AG04450 (cell line): ENCODE results near the gene AQR. TPM values are rescaled to one million over a fixed set of nuclear protein-coding genes. Genes with fewer than 3 reads are reported as not detected.
A peak's percentile ranks its signal among the peaks of the same experiment; 100 is the strongest.
"Not testable (repeated sequence)": the region's sequence is repeated elsewhere in the genome, so short reads cannot be mapped to it uniquely, and the experiment has no call there.

Experiments used
- CTCF ChIA-PET: fragments of 300-600, 350-600 bp; formaldehyde crosslinking; extraction: SDS; loops from one replicate; lab custom pipeline; 2022; ENCODE audit warnings: antibody characterized with exemption, inconsistent platforms; lab: Charles Lee
- POLR2A ChIA-PET: fragments of 350-600 bp; formaldehyde crosslinking; extraction: SDS; loops from one replicate; lab custom pipeline; 2021; ENCODE audit warnings: antibody characterized with exemption, inconsistent platforms; lab: Yijun Ruan, JAX
- DNase-seq: peaks from one replicate; pipeline ENCODE4 v3.0.0-alpha.2; 2011; ENCODE audit warnings: low read depth, low spot score
- H3K27ac ChIP-seq: one replicate; pipeline ENCODE4 v1.5.1; 2012; ENCODE audit warnings: low read depth, low read length, control low read depth
- H3K27me3 ChIP-seq: one replicate; pipeline ENCODE4 v1.6.0; 2012; ENCODE audit warnings: low read length; ENCODE audit not compliant: control insufficient read depth, insufficient read depth
- H3K4me3 ChIP-seq: 2 replicates; pipeline ENCODE4 v1.5.1; 2011; ENCODE audit warnings: mild to moderate bottlenecking, low read depth, low read length, control low read depth
- H3K9me3 ChIP-seq: 2 replicates; pipeline ENCODE4 v1.5.1; 2012; ENCODE audit warnings: low read length; ENCODE audit not compliant: control insufficient read depth, insufficient read depth
- polyA plus RNA-seq: library from polyadenylated mRNA; depleted of rRNA; stranded (reverse); fragments of >200 nt; gene quantifications from 2 replicates; pipeline ENCODE4 v1.2.3, GENCODE V29; 2011
- TF ChIP-seq, protein P1 (sequence below): IDR thresholded peaks from 2 replicates; pipeline ENCODE4 v1.5.1; 2011; ENCODE audit warnings: low read depth, low read length, control low read depth, inconsistent platforms

The AQR gene
- polyA plus RNA-seq, 1 experiment = 32.9 TPM

- Histone ChIP-seq H3K27ac (no peak overlapping the region), H3K27me3 (no peaks in the 10 kb centered on the region), H3K4me3 (no peak overlapping the region), H3K9me3 (no peaks in the 10 kb centered on the region)
- POLR2A ChIA-PET = interaction anchor here (0.7 kb wide), 1 partner anchor 34 kb away, joined by 6 read pairs; no protein-coding TSS in a partner anchor
- DNase-seq = no peak
- CTCF ChIA-PET = no interaction called here
- TF ChIP-seq, protein P1, sequence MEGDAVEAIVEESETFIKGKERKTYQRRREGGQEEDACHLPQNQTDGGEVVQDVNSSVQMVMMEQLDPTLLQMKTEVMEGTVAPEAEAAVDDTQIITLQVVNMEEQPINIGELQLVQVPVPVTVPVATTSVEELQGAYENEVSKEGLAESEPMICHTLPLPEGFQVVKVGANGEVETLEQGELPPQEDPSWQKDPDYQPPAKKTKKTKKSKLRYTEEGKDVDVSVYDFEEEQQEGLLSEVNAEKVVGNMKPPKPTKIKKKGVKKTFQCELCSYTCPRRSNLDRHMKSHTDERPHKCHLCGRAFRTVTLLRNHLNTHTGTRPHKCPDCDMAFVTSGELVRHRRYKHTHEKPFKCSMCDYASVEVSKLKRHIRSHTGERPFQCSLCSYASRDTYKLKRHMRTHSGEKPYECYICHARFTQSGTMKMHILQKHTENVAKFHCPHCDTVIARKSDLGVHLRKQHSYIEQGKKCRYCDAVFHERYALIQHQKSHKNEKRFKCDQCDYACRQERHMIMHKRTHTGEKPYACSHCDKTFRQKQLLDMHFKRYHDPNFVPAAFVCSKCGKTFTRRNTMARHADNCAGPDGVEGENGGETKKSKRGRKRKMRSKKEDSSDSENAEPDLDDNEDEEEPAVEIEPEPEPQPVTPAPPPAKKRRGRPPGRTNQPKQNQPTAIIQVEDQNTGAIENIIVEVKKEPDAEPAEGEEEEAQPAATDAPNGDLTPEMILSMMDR = no peak
Observed at GRCh38 chr15:34818526-34818925, 151.0 kb downstream of the AQR start.

DNA sequence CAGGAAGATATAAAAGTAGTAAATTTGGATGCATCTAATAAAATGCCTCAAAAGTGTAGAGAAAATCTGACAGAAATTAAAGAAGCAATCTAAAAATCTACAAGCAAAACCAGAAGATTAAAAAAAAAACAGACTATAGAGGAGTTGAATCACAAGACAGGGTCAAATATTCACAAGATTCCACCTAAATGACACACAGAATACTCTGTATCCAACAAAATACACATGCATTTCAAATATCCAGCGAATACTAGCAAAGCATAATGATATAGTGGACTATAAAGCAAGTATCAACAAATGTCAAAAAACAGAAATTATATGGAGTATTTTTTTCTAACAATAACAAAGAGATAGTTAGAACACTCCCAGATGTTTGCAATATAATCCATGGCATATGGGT lies 153.7 kb downstream of the AQR start:
- H3K9me3 ChIP-seq = no peaks in the 10 kb centered on the region
- no peaks in the 10 kb centered on the region for H3K27me3 ChIP-seq
- POLR2A ChIA-PET = no interaction called here
- no peak overlapping the region for H3K27ac ChIP-seq
- DNase-seq = no peak
- TF ChIP-seq, protein P1 = no peak
- CTCF ChIA-PET = no interaction called here
- H3K4me3 ChIP-seq = no peak overlapping the region

DNA sequence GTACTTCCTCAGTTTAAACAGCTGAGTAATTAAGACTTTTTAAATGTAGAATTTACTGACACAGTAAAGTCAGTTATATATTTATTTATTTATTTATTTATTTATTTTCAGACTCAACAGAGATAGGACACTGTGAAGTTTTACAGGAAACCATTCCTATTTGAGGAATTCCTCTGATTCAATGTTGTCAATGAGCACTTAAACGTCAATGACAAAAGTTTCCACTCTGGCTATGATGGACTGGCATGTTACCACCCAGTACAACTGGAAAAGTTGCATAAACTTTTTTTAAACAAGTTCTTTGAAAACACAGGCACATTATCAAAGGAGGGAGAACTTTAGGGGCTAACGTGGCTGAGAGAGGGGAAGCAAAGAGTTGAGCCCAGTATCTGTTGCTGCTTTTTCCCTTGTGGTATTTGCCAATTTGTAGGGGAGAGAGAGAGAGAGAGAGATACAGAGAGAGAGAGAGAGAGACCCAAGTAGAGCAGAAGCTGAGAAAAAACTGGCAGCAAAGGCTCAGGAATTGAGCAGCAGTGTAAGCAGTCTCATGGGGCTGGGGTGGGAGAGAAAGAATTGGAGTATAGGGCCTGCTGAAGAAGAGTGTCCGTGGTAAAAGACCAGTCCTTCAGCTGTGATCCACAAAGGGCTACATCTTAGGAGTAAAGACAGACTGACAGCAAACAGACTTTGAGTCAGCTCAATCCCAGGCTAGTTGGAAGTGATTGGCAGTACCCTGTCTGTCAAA lies 155.9 kb downstream of the AQR start:
- ChIA-PET CTCF (interaction anchor here (1.7 kb wide), 1 partner anchor 105 kb away, joined by 5 read pairs; no protein-coding TSS in a partner anchor), POLR2A (no interaction called here)
- H3K27ac ChIP-seq = peak overlapping the region; percentile 76
- H3K9me3 ChIP-seq = no peaks in the 10 kb centered on the region
- no peak for DNase-seq
- no peaks in the 10 kb centered on the region for H3K27me3 ChIP-seq
- TF ChIP-seq, protein P1 = no peak
- H3K4me3 ChIP-seq = no peak overlapping the region

GRCh38 chr15:34812868-34813365 lies 156.6 kb downstream of the AQR start:
- peak overlapping the region; percentile 76 for H3K27ac ChIP-seq
- CTCF ChIA-PET = interaction anchor here (1.7 kb wide), 1 partner anchor 104 kb away, joined by 5 read pairs; no protein-coding TSS in a partner anchor
- DNase-seq, POLR2A ChIA-PET, H3K9me3 ChIP-seq, H3K4me3 ChIP-seq, H3K27me3 ChIP-seq: not testable (repeated sequence)

GRCh38 chr15:34812369-34812768 lies 157.2 kb downstream of the AQR start:
- DNase-seq = peak; percentile 67
- TF ChIP-seq, protein P1 = no peak
- Histone ChIP-seq H3K9me3 (no peaks in the 10 kb centered on the region), H3K4me3 (no peak overlapping the region), H3K27me3 (no peaks in the 10 kb centered on the region), H3K27ac (peak overlapping the region; percentile 98)
- POLR2A ChIA-PET = no interaction called here
- CTCF ChIA-PET = interaction anchor here (1.7 kb wide), 1 partner anchor 104 kb away, joined by 5 read pairs; no protein-coding TSS in a partner anchor
